ENCODE data around the gene PIP4K2A. TPM values are rescaled to one million over a fixed set of nuclear protein-coding genes. Genes with fewer than 3 reads are reported as not detected.

The PIP4K2A gene
- total and polyA plus RNA-seq, 2 of the 8 experiments (the other 6 are each of a cell fraction or from before 2014, with no cell fraction given), result 19.0 to 60.9 TPM

GRCh38 chr10:22588462-22588861 lies 125.9 kb downstream of the PIP4K2A start (continued):
- TF ChIP-seq HDAC6 (IDR thresholded peaks at IDR 0.05; ENCODE audit: low read depth, low read length), result no peak
- TF ChIP-seq NANOG (IDR thresholded peaks at IDR 0.05; ENCODE audit: insufficient read depth, low read depth, low read length, poor library complexity, severe bottlenecking), result no peak
- TF ChIP-seq ZNF274 (IDR thresholded peaks at IDR 0.05; ENCODE audit: borderline replicate concordance, extremely low read depth, low read length), result no peak
- no peak for TF ChIP-seq CHD1 (IDR thresholded peaks at IDR 0.05; ENCODE audit: low read depth, low read length)
- TF ChIP-seq TCF12 (IDR thresholded peaks at IDR 0.05; ENCODE audit: low read depth, low read length), result no peak

Measured in H1 (cell line).